Peyer's patch (tissue), 4 donors: ENCODE measurements around the gene CST4.

ENCODE experiments used
- CTCF ChIP-seq, 6 experiments: fragments of 450-650 bp in 4 of 6; fragments of 200-600 bp in 2 of 6; sonication (generic) in 1 of 6; IDR thresholded peaks; one replicate each; pipeline ENCODE4 v1.5.1; 2017 to 2019; ENCODE audit warnings: antibody characterized with exemption in 6 of 6, mild to moderate bottlenecking in 3 of 6, moderate library complexity in 1 of 6
- POLR2A ChIP-seq, 2 donors: fragments of 450-650 bp; IDR thresholded peaks; one replicate each; pipeline ENCODE4 v1.5.1; 2017; ENCODE audit warnings: antibody characterized with exemption in 2 of 2, mild to moderate bottlenecking in 2 of 2, moderate library complexity in 2 of 2

- TF ChIP-seq CTCF (IDR thresholded peaks at IDR 0.05) (no peak), POLR2A (IDR thresholded peaks at IDR 0.05) (no peak)
These were observed 32.5 kb downstream of the CST4 start for GRCh38 chr20:23656372-23656771.
